ENCODE measurements around the gene SLC29A2.

Gene SLC29A2

DNA sequence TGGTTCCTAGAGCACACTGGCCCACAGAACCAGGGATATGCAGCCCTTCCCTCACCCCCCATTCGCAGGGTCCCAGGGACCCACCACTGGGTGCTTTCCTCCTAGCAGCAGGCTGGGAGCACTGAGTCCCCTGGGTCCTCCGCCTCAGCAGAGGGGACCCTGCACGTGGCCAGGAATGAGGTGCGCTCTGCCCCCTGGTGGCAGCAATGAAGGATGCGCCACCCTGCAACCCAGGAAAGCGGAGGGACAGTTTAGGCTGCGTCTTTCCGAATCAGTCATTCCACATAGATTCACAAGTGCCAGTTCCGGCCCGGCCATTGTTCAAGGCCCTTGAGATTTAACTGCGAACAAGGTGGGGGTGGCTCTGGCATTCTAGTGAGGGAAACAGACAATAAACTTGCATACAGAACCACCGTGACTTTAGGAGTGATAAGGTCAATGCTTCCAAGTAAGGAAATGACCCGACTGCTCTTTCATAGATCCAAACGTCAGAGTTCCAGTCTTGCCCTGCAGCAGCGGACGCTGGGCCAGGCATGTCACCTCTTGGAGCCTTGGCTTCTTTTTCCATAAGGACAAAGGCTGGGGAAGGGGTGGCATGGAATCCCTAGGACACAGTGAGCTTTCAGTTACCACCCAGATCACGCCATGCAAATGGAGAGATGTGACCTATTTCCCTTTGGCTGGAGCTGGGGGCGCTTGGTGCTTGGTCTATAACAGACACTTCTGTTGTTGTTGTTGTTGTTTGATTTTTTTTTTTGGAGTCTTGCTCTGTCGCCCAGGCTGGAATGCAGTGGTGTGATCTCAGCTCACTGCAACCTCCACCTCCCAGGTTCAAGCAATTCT, 43.0 kb downstream of the SLC29A2 start:
- peak; percentile 85 for DNase-seq (ENCODE audit: low read depth)
- no peak overlapping the region for H3K4me3 ChIP-seq (ENCODE audit: low read depth, low read length)
- TF ChIP-seq, protein P1, sequence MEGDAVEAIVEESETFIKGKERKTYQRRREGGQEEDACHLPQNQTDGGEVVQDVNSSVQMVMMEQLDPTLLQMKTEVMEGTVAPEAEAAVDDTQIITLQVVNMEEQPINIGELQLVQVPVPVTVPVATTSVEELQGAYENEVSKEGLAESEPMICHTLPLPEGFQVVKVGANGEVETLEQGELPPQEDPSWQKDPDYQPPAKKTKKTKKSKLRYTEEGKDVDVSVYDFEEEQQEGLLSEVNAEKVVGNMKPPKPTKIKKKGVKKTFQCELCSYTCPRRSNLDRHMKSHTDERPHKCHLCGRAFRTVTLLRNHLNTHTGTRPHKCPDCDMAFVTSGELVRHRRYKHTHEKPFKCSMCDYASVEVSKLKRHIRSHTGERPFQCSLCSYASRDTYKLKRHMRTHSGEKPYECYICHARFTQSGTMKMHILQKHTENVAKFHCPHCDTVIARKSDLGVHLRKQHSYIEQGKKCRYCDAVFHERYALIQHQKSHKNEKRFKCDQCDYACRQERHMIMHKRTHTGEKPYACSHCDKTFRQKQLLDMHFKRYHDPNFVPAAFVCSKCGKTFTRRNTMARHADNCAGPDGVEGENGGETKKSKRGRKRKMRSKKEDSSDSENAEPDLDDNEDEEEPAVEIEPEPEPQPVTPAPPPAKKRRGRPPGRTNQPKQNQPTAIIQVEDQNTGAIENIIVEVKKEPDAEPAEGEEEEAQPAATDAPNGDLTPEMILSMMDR (IDR thresholded peaks at IDR 0.05; ENCODE audit: insufficient read depth, low read depth, low read length, missing control alignments) = peak; percentile 91

DNA sequence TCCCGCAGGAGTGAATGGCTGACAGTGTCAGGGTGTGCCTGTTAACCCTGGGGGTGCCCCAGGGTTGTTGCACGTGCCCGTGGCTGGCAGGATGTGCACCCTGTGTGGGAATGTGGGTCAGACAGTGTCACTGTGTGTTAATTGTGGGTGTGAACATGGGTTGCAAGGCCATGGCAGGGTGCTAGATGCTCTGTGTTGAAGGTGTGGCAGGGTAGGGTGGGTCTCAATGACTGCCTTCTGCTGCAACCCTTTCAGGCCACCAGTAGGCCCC, 43.6 kb downstream of the SLC29A2 start:
- TF ChIP-seq, protein P1 (IDR thresholded peaks at IDR 0.05; ENCODE audit: insufficient read depth, low read depth, low read length, missing control alignments) = no peak
- no peak for DNase-seq (ENCODE audit: low read depth)
- no peak overlapping the region for H3K4me3 ChIP-seq (ENCODE audit: low read depth, low read length)

DNA sequence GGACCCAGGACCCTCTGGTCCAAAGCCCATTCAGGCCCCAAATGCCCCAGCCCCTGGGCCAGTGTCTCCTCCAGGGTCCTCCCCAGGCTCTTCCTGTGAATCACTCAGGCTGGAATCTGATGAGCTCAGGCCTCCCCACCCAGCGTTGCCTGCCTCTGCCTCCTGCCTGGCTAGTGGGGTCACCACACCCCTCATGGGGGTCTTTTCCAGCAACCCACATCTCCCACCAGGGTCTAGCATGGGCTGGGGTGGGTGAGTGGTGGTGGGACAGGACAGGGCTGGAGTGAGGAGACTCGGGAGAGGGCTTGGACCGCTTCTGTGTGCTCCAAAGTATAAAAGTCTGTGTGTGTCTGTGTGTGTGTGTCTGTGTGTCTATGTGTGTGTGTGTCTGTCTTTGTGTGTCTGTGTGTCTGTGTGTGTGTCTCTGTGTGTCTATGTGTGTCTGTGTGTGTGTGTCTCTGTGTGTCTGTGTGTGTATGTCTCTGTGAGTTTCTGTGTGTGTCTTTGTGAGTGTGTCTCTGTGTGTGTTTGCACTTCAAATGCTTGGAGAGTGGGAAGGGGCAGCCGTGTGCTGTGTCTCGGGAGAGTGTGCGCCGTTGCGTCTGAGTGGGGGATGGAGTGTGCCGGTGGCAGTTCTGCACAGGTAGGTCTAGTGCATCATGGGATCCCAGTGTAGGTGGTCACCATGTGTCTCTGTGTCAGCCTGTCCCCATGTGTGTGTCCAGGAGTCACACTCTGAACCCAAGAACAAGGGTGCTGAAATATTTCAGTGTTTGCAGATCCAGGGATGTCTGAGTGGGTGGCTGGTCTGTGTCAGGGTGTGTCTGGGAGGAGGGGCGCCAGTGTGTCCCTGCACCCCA, 44.2 kb downstream of the SLC29A2 start:
- TF ChIP-seq, protein P1 (IDR thresholded peaks at IDR 0.05; ENCODE audit: insufficient read depth, low read depth, low read length, missing control alignments) = no peak
- no peak overlapping the region for H3K4me3 ChIP-seq (ENCODE audit: low read depth, low read length)
- DNase-seq (ENCODE audit: low read depth) = no peak

DNA sequence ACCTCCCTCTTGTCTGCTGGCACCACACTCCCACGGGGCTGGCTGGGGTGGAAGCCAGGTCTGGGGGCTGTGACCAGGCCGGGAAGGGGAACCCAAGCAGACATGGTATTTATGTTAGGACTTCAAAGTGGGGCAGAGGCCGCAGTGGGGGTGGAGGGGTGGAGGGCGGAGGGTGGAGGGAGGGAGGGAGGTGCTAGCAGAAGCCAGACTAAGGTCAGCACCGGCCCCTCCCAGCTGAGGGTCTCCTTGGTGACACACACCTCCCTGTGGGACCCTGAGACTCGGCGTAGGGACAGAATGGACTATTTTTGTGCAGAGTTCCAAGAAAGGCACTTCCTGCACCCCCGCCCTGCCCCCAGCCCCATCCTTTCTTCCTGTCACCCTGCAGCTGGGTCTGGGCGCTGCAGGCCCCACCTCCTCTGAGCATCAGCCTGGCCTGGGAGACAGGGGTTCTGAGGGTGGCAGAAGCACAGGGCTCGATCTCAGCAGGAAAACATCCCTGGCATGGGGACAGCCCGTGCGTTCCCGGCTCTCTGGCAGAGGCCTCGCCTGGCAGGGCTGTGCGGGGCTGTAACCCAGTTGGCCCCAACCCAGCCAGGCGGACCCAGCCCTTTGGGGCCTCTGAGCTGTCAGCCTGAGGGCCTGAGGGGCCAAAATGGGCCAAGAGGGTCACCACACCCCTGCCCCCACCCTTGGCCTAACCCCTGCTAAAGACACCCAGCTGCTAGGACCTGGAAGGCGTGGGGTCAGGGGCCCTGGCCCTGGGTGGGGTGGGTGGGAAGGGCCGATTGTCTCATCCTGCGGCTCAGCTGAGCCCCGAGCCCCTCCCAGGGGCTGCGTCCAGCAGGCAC, 45.1 kb downstream of the SLC29A2 start:
- no peak for DNase-seq (ENCODE audit: low read depth)
- H3K4me3 ChIP-seq (ENCODE audit: low read depth, low read length) = no peak overlapping the region
- TF ChIP-seq, protein P1 (IDR thresholded peaks at IDR 0.05; ENCODE audit: insufficient read depth, low read depth, low read length, missing control alignments) = no peak

DNA sequence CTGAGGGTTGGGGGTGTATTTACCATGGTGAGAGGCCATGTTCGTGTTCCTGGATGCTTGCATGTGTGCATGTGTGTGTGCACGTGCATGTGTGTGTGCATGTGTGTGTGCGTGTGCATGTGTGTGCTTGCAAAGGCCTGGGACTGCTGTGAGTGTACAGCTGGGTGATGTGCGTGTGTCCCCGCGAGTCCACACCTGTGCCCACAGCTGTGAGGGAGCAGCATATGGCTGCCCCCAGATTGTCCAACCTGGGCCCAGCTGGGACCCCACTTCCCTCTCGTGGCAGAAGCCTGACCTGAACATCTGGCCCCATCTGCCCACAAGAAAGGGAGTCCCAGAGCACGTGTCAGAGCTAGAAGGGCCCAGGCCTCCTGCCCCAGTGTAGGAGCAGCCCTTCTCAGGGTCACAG, 46.3 kb downstream of the SLC29A2 start:
- H3K4me3 ChIP-seq (ENCODE audit: low read depth, low read length) = no peak overlapping the region
- TF ChIP-seq, protein P1 (IDR thresholded peaks at IDR 0.05; ENCODE audit: insufficient read depth, low read depth, low read length, missing control alignments) = no peak
- DNase-seq (ENCODE audit: low read depth) = no peak

DNA sequence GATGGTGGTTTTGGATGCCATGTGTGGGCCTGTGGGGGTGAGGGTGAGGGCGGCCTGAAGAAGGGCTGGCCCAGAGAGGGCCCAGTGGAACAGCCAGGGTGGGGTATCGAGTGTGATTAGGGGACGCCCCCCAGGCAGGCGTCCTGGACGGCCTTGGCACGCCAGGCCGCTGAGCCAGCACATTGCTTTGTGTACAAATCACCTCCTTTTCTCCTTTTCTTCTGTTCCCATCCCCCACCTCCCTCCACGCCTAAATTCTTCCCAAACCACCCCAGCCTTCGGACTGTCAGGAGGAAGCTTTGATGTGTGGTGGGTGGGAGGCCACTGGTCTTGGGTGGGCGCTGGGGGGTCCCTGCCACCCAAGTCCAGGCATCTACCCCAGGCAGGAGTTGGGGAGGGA, 46.9 kb downstream of the SLC29A2 start:
- H3K4me3 ChIP-seq (ENCODE audit: low read depth, low read length) = no peak overlapping the region
- TF ChIP-seq, protein P1 (IDR thresholded peaks at IDR 0.05; ENCODE audit: insufficient read depth, low read depth, low read length, missing control alignments) = no peak
- no peak for DNase-seq (ENCODE audit: low read depth)
